Osteoblast (primary cell): ENCODE data around the gene GFRA1. TPM values are rescaled to one million over a fixed set of nuclear protein-coding genes. Genes with fewer than 3 reads are reported as not detected.

Experiments used
- DNase-seq: peaks from one replicate; pipeline ENCODE4 v3.0.0; 2011; ENCODE audit warnings: low spot score, mixed read lengths; ENCODE audit not compliant: insufficient read length; ENCODE audit errors: missing footprints
- H2AFZ ChIP-seq: 2 replicates; pipeline ENCODE4 v1.6.0; 2011; ENCODE audit warnings: mild to moderate bottlenecking, low read length
- H3K27ac ChIP-seq: 2 replicates; pipeline ENCODE4 v1.5.1; 2011; ENCODE audit warnings: mild to moderate bottlenecking, low read depth, low read length, moderate library complexity
- H3K27me3 ChIP-seq: 2 replicates; pipeline ENCODE4 v1.6.0; 2012; ENCODE audit warnings: mild to moderate bottlenecking, control low read depth, inconsistent platforms, low read length, moderate library complexity; ENCODE audit not compliant: insufficient read depth
- H3K36me3 ChIP-seq: 2 replicates; pipeline ENCODE4 v1.5.1; 2011; ENCODE audit warnings: mild to moderate bottlenecking, low read length, control low read depth, moderate library complexity; ENCODE audit not compliant: insufficient read depth
- H3K4me1 ChIP-seq: 2 replicates; pipeline ENCODE4 v1.5.1; 2011; ENCODE audit warnings: mild to moderate bottlenecking, low read length, control low read depth, moderate library complexity; ENCODE audit not compliant: insufficient read depth
- H3K4me2 ChIP-seq: 2 replicates; pipeline ENCODE4 v1.6.0; 2011; ENCODE audit warnings: mild to moderate bottlenecking, low read length; ENCODE audit not compliant: insufficient read depth
- H3K4me3 ChIP-seq: fragments of 200-600 bp; sonication (generic); 3 replicates; pipeline ENCODE4 v1.5.1; 2012; ENCODE audit warnings: mild to moderate bottlenecking, low read length, inconsistent platforms; ENCODE audit not compliant: insufficient read depth
- H3K79me2 ChIP-seq: 2 replicates; pipeline ENCODE4 v1.6.0; 2012; ENCODE audit warnings: mild to moderate bottlenecking, low read length, control low read depth, inconsistent platforms; ENCODE audit not compliant: insufficient read depth
- H3K9me3 ChIP-seq: 2 replicates; pipeline ENCODE4 v1.5.1; 2011; ENCODE audit warnings: low read depth, low read length, control low read depth
- H4K20me1 ChIP-seq: 2 replicates; pipeline ENCODE4 v1.6.0; 2012; ENCODE audit warnings: mild to moderate bottlenecking, low read length, control low read depth; ENCODE audit not compliant: insufficient read depth
- total RNA-seq: library from RNA; depleted of rRNA; stranded (reverse); fragments of >200 nt; gene quantifications from 2 replicates; pipeline ENCODE4 v1.2.3, GENCODE V29; 2012
- TF ChIP-seq, protein P1 (sequence below): IDR thresholded peaks from 2 replicates; pipeline ENCODE4 v1.5.1; 2011; ENCODE audit warnings: mild to moderate bottlenecking, low read depth, low read length, moderate library complexity; ENCODE audit errors: extremely low read depth

Gene GFRA1
- total RNA-seq, 1 donor: 76.0 TPM

DNA sequence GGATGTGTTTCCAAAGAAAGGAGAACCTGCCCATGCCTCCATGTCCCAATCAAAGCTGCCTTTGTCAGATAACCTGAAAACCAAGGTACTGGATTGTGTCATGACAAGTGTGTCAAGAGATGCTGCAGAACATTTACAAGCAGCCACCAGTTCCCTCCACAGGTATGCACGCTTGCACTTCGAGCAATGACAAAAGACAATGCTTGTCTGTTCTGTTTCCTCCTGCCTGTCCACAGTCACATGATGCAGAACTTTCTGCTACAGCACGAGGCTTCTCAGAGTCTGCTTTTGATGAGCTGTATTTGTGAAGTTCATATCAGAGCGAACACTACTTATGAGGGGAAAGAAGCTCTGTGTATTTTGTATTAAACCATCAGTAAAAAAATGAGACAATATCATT, 209.9 kb downstream of the GFRA1 start:
- H3K27ac ChIP-seq: no peak overlapping the region
- H3K79me2 ChIP-seq: no peaks in the 10 kb centered on the region
- no peaks in the 10 kb centered on the region for H3K9me3 ChIP-seq
- no peaks in the 10 kb centered on the region for H3K36me3 ChIP-seq
- no peak overlapping the region for H2AFZ ChIP-seq
- H3K4me2 ChIP-seq: no peak overlapping the region
- no peaks in the 10 kb centered on the region for H4K20me1 ChIP-seq
- TF ChIP-seq, protein P1, sequence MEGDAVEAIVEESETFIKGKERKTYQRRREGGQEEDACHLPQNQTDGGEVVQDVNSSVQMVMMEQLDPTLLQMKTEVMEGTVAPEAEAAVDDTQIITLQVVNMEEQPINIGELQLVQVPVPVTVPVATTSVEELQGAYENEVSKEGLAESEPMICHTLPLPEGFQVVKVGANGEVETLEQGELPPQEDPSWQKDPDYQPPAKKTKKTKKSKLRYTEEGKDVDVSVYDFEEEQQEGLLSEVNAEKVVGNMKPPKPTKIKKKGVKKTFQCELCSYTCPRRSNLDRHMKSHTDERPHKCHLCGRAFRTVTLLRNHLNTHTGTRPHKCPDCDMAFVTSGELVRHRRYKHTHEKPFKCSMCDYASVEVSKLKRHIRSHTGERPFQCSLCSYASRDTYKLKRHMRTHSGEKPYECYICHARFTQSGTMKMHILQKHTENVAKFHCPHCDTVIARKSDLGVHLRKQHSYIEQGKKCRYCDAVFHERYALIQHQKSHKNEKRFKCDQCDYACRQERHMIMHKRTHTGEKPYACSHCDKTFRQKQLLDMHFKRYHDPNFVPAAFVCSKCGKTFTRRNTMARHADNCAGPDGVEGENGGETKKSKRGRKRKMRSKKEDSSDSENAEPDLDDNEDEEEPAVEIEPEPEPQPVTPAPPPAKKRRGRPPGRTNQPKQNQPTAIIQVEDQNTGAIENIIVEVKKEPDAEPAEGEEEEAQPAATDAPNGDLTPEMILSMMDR: no peak
- H3K4me1 ChIP-seq: no peaks in the 10 kb centered on the region
- no peak overlapping the region for H3K4me3 ChIP-seq
- DNase-seq: no peak
- H3K27me3 ChIP-seq: peaks cover 2% of the 10 kb centered on the region

DNA sequence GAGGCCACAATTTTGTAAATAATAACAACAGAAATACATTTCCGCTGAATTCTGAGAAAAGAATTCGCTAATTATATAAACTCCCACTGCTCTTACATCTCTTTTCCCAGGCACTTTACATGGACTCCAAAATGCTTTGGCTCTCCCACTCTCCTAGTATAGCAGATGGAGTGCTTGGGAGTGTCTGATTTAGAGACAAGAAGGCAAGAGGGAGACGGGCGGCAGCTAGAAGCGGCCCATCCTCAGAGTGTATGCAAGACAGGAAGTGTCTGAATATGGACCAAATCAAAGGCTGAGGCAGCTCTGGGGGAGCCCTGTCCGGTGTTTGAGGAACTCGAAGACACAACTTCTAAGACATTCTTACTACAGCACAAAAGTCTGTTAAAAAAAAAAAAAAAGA, 212.1 kb downstream of the GFRA1 start:
- DNase-seq: no peak
- Histone ChIP-seq H3K27me3 (peaks cover 2% of the 10 kb centered on the region), H3K9me3 (no peaks in the 10 kb centered on the region), H4K20me1 (no peaks in the 10 kb centered on the region), H3K79me2 (no peaks in the 10 kb centered on the region), H3K36me3 (no peaks in the 10 kb centered on the region), H3K27ac (no peak overlapping the region), H2AFZ (no peak overlapping the region), H3K4me3 (no peak overlapping the region), H3K4me1 (no peaks in the 10 kb centered on the region), H3K4me2 (no peak overlapping the region)
- TF ChIP-seq, protein P1: no peak

DNA sequence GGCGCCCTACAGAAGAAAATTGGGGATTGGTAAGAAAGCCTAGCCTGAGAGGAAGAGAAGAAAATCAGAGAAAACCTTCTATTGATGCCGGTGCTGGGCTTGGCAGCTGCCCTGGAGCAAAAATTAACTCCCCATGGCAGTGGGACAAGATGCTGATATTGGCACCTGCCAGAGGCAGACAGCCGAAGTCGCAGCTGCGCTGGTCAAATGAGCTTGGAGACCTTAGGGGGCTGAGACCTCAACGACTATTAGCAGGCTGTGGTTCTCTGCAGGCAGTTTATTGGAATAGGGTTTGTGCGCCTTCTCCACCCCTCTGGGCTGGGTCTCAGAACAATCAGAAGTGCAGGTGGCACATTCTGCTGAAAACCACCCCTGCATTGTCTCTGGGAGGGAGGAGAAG, 213.7 kb downstream of the GFRA1 start:
- peaks cover 2% of the 10 kb centered on the region for H3K27me3 ChIP-seq
- H3K4me3 ChIP-seq: no peak overlapping the region

DNA sequence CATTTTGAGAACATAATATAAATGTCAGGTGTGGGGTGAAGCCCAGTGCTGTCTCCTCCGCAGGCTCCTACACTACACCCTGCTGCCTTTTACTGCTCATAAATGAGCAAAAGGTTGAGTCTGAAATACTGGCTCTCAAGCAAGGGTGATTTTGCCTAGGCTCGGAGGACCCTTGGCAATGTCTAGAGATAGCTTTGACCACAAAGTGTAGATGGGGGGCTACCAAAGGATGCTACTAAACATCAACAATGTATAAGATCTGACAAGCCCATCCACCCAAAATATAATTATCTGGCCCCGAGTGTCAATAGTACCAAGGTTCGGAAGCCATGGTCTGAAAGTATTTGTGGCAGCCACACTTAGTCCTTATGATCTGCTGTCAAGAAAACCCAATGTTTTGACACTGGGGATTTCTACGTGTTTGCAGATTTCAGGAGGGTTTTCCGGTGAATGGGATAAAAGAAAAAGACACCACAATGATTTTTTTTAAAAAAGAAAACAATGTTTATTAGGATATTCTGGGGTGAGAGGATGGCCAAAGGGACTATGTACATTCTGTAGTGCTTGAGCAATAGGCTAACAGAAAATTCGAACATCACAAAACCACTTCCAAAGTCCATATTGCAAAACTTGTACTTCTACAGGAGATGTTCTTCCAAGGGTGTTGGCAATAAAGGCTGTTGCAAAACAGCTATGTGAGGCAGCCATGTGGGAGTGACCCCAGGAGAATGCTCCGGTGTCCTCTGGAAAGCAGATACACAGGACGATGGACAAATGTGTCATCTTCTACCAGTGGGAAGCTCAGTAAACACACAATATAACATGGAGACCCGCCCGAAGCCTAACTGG, 216.3 kb downstream of the GFRA1 start:
- Histone ChIP-seq H3K4me2 (no peak overlapping the region), H3K27me3 (no peaks in the 10 kb centered on the region), H3K9me3 (no peaks in the 10 kb centered on the region), H2AFZ (no peak overlapping the region), H4K20me1 (no peaks in the 10 kb centered on the region), H3K79me2 (no peaks in the 10 kb centered on the region), H3K4me1 (no peaks in the 10 kb centered on the region), H3K36me3 (no peaks in the 10 kb centered on the region), H3K27ac (no peak overlapping the region), H3K4me3 (no peak overlapping the region)
- no peak for DNase-seq
- TF ChIP-seq, protein P1: no peak

More for the DNA sequence above, 213.7 kb downstream of the GFRA1 start:
- Histone ChIP-seq H4K20me1 (no peaks in the 10 kb centered on the region), H3K4me1 (no peaks in the 10 kb centered on the region), H3K4me2 (no peak overlapping the region), H3K27ac (no peak overlapping the region), H3K36me3 (no peaks in the 10 kb centered on the region), H3K9me3 (no peaks in the 10 kb centered on the region), H2AFZ (no peak overlapping the region), H3K79me2 (no peaks in the 10 kb centered on the region)
- DNase-seq: no peak
- TF ChIP-seq, protein P1: no peak
